ENCODE measurements around the gene LRP10.
"Not testable (repeated sequence)": the region's sequence is repeated elsewhere in the genome, so short reads cannot be mapped to it uniquely, and the experiment has no call there.

The LRP10 gene

DNA sequence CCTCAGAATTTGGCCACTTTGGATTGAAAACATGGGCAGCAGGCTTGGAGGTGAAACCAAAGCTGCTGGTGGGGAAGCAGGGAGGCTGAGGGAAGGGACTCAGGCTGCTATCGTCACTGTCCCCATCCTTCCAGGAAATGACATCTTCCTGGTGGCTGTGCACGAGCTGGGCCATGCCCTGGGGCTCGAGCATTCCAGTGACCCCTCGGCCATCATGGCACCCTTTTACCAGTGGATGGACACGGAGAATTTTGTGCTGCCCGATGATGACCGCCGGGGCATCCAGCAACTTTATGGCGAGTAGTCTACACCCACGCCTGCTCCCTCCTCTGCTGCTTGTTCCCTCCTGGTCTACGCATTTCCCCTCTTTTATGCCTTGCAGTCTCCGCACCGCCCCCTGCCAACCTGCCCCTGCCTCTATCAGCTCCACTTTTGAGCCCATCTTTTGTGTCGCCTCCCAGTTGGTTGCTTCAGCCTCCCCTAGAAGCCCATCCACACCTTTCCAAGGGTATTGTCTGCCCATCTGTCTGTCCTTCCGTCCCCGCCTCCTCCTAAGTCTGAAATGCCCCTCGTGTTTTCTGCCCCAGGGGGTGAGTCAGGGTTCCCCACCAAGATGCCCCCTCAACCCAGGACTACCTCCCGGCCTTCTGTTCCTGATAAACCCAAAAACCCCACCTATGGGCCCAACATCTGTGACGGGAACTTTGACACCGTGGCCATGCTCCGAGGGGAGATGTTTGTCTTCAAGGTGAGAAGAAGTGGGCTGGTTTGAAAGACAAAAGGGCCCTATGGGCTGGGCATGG lies 28.2 kb upstream of the LRP10 start:
- no peak for DNase-seq (ENCODE audit: low spot score)

DNA sequence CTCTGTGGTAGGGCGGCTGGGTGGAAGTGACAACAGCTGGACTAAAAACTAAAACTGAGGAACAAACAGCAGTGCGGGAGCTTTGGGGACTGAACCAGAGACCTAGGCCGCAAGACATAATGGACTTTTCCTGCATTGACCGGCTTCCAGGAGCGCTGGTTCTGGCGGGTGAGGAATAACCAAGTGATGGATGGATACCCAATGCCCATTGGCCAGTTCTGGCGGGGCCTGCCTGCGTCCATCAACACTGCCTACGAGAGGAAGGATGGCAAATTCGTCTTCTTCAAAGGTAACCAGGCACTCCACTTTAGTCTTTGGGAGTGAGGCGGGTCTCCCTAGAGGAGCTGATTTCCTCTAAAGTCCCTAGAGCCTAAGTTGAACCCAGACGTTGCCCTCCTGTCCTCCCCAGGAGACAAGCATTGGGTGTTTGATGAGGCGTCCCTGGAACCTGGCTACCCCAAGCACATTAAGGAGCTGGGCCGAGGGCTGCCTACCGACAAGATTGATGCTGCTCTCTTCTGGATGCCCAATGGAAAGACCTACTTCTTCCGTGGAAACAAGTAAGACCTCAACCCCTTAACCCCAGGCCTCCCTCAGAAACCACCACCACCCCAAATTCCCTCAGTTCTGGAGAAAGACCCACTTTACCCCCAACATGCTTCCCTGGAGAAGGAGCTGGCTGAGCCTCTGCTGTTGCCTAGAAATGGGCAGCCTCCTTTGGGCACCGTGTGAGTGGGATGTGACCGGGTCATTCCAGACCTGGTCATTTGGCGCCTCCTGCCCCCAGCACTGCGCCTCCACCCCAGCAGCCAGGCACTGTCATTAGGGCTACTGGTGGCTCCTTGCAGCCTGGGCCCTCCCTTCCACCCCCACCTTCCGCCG lies 27.1 kb upstream of the LRP10 start:
- DNase-seq (ENCODE audit: low spot score) = no peak

DNA sequence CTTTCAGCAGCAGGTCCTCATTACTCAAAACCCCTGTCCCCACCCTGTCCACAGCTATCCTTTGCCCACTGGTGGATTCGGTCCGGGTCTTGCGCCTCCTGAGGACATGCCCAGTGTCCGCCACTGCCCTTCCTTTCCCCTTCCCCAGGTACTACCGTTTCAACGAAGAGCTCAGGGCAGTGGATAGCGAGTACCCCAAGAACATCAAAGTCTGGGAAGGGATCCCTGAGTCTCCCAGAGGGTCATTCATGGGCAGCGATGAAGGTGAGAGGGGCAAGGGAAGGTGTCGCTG lies 26.5 kb upstream of the LRP10 start:
- DNase-seq (ENCODE audit: low spot score) = no peak

DNA sequence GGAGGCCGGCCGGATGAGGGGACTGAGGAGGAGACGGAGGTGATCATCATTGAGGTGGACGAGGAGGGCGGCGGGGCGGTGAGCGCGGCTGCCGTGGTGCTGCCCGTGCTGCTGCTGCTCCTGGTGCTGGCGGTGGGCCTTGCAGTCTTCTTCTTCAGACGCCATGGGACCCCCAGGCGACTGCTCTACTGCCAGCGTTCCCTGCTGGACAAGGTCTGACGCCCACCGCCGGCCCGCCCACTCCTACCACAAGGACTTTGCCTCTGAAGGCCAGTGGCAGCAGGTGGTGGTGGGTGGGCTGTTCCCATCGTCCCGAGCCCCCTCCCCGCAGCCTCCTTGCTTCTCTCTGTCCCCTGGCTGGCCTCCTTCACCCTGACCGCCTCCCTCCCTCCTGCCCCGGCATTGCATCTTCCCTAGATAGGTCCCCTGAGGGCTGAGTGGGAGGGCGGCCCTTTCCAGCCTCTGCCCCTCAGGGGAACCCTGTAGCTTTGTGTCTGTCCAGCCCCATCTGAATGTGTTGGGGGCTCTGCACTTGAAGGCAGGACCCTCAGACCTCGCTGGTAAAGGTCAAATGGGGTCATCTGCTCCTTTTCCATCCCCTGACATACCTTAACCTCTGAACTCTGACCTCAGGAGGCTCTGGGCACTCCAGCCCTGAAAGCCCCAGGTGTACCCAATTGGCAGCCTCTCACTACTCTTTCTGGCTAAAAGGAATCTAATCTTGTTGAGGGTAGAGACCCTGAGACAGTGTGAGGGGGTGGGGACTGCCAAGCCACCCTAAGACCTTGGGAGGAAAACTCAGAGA lies 25.5 kb upstream of the LRP10 start:
- no peak for DNase-seq (ENCODE audit: low spot score)

DNA sequence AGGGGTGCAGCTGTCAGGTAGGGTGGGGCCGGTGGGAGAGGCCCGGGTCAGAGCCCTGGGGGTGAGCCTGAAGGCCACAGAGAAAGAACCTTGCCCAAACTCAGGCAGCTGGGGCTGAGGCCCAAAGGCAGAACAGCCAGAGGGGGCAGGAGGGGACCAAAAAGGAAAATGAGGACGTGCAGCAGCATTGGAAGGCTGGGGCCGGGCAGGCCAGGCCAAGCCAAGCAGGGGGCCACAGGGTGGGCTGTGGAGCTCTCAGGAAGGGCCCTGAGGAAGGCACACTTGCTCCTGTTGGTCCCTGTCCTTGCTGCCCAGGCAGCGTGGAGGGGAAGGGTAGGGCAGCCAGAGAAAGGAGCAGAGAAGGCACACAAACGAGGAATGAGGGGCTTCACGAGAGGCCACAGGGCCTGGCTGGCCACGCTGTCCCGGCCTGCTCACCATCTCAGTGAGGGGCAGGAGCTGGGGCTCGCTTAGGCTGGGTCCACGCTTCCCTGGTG lies 24.7 kb upstream of the LRP10 start:
- DNase-seq (ENCODE audit: low spot score) = no peak

DNA sequence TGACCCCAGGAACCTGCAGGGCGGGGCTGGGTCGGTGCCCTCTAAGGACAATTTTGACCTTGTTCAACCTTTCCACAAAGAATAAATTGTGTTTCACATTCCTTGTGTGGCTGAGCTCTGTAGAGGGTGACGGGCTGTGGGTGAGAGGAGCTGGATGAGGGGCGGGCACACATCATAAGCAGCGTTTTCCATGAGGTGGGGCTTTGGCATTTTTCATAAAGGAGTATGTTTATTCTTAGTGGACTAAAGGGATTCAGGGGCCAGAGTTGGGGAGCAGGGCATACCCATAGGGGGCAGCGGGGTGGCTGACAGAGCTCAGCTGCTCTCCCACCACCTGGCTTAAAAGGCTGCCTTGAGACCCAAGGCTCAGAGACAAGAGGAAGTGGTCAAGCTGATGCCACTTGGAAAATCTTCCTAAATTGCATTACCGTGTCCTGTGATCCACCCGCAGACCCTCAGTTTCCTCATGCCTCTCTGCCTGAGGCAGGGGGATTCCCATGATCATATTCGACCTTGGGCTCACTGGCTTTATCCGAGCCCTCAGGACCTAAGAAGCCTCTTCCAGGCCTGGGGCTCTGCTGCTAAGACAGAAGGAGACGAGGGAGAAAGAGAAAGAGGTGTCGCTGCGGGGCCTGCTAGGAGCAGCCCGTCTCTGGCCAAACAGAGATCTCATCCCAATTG lies 23.7 kb upstream of the LRP10 start:
- DNase-seq (ENCODE audit: low spot score) = peak; percentile 45

DNA sequence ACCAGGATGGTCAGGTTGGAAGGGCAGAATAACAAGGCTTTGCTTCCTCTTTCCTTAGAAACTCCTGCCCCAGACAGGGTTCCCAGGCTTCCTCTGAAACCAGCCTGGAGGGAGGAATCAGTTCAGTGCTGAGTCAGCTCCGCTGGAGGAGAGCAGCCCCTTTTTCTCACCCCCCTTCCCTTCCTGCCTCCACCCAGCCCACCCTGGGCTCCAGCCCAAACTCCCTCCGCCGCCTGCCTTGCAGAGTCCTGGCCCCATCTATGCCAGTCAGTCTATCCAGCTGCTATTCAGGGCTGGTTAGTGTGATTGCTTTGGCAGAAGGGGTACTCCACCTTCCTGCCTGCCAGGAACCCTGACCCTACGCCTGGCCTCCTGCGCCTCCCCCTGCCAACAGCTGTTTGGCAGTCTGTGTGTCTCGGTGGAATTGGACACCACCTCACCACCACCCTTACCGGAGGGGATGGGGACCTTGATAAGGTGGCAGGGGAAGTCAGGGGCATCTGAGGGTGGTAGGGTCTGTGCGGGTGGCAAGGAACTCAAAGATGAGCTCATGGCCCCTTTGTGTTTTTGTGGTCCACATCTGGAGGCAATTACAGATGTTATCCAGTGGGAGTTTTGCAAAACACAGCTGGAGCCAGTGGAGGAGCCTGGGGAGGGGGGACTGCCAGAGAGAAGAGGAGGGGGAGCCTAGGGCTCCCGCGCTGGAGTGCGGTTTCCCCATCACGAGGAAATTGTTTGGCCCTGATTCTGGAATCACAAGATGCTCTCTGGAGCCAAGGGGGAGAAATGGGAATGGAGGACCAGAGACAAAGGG lies 23.0 kb upstream of the LRP10 start:
- DNase-seq (ENCODE audit: low spot score) = peak; percentile 65

DNA sequence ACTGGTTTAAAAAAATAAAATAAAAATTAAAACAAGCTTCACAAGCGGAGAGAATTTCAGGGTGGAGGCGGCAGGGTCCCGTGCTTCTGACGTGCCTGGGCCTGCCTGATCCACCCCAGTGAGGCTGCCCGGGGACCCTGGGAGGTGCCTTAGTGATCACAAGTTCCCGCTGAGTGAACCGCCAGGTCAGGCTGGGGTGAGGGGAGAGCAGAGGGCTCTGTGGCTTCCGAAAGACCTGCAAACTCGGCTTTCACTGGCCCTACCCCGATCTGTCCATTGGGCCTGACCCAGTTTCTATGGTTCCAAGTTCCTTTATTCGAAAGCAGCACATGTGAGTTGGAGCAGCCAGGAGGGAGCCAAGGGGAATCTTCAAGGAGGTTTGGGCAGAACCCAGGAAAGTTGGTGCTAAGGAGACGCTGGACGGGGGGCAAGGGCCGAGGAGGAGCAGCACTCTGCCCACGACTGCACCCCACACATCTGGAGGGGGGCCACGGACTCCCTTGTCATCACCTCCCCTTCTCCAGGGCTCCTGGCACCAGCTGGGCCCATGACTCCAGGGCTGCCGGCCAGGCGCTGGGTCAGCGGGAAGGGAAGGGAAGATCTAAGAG lies 22.2 kb upstream of the LRP10 start:
- DNase-seq (ENCODE audit: low spot score) = no peak

DNA sequence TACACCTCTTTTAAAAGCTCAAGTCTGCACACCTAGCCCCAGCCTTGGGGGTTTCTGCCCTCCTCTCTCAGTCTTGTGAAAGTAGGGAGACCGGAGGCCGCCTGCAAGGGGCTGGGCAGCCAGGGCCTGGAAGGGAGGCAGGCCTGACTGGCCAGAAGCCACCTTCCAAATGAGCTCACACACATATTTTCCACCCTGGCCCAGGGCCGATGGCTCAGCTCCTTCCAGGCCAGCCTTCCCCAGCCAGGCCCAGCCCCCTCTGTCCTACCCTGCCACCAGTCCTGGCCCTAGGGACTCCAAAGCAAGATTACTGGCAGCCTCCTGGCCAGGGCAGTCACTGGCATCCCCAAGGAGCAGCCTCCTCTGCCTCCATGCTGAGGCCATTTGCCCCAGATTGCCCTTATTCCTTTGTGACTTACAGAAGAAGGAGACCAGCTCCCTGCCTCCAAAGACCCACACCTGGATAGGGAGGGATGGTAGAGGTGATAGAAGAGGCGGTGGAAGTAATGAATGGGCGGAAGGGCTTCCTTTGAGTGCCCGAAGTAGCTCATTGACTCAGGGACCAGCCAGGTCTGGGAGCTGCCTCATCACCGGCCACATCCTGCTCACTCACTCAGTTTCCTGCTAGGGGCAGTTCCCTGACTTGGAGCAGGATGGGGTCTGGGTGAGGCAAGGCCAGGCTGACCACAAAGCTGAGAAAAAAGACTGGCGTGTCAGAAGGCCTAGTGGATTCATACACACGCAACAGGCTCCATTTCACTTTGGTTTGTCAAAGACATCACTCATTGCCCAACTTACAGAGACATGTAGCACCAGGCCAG lies 20.4 kb upstream of the LRP10 start:
- peak; percentile 90 for DNase-seq (ENCODE audit: low spot score)

DNA sequence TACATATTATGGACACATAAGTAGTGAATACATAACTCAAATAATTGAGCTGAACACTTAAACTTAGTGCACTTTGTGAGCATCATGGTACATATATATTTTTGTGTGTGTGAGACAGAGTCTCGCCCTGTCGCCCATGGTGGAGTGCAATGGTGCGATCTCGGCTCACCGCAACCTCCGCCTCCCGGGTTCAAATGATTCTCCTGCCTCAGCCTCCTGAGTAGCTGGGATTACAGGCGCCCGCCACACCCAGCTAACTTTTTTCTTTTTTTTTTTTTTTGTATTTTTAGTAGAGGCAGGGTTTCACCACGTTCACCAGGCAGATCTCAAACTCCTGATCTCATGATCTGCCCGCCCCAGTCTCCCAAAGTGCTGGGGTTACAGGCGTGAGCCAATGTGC lies 19.4 kb upstream of the LRP10 start:
- not testable (repeated sequence) for DNase-seq (ENCODE audit: low spot score)

DNA sequence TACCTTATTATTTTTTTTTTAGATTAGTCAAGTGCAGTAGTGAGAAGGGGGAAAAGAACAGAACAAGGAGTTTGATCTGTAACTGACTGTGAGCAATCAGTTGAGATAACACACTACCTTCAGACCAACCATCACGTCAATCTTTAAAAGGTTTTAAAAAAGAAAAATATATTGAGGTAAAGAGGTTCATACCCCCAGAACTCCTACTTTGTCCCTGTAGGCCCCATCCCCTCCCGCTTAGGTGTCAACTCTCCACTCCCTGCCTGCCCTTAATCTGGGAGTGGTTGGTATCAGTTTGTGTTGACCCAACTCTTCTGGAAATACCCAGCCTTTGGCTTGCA lies 19.0 kb upstream of the LRP10 start:
- DNase-seq (ENCODE audit: low spot score) = no peak

DNA sequence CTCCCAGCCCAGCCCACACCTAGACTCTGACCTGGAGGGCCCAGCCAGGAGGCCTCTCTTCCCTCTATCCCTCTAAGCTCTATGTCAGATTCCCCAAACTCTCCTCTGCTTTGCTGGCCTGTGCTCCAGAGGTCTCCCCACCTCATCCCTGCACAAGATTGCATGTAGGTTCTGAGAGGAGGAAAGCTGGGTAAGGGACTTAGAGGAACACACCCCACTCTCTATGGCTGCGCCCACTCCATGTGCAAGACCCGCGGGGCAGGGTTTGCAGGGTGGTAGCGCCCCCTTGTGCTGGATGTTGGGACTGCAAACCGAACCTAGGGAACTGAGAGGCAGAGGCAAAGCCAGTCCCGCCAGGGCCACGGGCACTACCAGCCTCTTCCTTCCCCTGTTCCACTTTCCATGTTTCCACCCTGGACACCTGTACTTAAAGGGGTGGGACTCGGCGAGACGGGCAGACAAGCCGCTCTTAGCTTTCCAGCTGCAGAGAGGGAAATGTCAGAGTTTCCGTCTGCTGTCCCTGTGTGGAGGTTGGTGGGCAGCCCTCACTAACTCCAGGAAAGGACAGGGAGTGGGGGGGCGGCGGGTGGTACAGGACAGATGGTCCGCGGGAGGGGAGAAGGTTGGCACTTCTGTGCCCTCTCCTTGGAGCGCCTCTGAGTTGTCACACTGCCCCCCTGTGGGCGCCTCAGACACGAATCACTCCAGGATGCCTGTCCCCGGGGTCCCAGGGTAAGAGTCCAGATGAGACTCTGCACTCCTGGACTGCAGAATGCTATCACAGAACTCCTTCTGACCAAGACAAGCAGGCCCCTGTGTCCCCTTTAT lies 18.4 kb upstream of the LRP10 start:
- DNase-seq (ENCODE audit: low spot score) = peak; percentile 78

DNA sequence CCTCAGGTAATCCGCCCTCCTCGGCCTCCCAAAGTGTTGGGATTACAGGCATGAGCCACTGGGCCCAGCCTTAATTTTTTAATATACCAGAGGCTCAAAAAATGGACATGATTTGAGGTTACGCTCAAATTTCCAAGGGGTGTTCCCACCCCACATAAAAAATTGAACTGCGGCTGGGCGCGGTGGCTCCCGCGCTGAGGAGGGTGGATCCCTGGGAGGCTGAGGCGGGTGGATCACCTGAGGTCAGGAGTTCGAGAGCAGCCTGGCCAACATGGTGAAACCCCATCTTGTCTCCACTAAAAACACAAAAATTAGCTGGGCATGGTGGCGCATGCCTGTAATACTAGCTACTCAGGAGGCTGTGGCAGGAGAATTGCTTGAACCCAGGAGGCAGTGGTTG lies 17.2 kb upstream of the LRP10 start:
- DNase-seq (ENCODE audit: low spot score) = not testable (repeated sequence)

DNA sequence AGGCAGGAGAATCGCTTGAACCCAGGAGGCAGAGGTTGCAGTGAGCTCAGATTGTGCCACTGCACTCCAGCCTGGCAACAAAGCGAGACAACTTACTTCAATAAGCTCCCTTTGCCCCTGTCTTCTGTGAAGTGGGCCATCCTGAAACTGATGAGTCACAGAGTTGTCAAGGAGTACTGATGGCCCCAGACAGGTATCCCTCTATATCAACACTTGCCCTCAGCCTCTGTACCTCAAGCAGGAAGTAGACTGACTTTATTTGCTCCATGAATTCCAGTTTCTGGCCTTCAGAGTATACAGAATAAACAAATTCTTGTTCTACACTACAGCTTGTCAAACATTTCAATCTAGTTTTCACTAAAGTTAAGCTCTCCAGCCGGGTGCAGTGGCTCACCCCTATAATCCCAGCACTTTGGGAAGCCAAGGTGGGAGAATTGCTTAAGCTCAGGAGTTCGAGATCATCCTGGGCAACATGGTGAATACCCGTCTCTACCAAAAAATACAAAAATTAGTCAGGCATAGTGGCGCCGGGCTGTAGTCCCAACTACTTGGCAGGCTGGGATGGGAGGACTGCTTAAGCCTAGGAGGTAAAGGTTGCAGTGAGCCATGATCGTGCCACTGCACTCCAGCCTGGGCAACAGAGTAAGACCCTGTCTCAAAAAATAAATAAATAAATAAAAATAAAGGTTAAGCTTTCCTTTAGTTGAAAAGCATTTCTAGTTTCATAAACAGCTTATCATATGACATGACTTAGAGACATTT lies 16.4 kb upstream of the LRP10 start:
- no peak for DNase-seq (ENCODE audit: low spot score)

DNA sequence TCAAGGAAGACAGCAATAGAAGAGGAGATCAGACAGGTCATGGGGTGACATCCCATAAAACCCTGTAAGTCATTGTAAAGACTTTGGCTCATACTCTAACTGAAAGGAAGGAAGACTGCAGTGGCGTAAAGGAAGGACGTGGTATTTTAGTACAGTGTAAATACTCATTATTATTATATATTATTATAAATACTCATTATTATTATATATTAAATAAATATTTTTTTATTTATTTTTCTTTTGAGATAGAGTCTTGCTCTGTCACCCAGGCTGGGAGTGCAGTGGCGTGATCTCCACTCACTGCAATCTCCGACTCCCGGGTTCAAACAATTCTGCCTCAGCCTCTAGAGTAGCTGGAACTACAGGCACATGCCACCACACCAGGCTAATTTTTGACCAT lies 15.1 kb upstream of the LRP10 start:
- no peak for DNase-seq (ENCODE audit: low spot score)

DNA sequence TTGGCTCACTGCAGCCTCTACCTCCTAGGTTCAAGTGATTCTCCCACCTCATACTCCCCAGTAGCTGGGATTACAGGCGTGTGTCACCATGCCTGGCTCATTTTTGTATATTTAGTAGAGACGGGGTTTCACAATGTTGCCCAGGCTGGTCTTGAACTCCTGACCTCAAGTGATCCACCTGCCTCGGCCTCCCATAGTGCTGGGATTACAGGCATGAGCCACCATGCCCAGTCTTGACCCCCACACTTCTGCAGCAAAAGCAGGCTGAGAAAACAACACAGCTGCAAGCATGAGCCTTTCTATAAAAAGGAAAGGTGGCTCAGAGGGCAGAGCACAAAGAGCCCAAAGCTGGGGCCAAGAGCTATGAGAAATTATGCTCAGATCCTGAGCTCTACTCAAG lies 11.2 kb upstream of the LRP10 start:
- not testable (repeated sequence) for DNase-seq (ENCODE audit: low spot score)

DNA sequence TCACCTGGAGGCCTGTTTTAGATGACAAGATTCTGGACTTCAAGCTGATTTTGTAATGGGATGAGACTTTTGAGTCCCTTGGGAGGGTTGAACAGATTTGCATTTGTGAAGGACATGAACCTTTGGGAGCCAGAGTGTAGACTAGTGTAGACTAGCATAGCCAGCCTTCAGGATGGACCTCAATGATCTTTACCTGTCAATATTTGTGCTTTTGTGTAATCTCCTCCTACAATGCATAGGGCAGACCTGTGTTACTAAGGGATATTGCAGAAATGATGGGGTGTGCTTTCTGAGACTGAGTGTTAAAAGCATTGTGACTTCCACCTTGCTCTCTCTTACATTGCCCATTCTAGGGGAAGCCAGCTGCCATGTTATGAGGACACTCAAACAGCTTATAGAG lies 9.9 kb upstream of the LRP10 start:
- DNase-seq (ENCODE audit: low spot score) = no peak

DNA sequence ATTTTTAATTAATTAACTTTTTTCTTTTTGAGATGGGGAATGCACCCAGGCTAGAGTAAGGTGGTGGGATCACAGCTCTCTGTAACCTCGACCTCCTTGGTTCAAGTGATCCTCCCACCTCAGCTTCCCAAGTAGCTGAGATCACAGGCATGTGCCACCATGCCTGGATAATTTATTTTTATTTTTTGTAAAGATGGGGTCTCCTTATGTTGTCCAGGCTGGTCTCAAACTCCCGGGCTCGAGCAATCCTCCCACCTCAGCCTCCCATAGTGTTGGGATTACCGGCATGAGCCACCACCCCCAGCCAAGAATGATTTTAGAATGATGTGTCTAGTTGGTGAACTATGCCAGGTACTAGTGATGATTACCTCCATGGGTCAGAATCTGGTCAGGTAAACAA lies 6.6 kb upstream of the LRP10 start:
- DNase-seq (ENCODE audit: low spot score) = no peak

Measured in hepatic stellate cell (primary cell).